Fibroblast of the conjunctiva (primary cell): Measurements from ENCODE around the gene KMT5B.

Experiments used
- DNase-seq: peaks from one replicate; pipeline ENCODE4 v3.0.0-alpha.2; 2010; ENCODE audit warnings: low read depth

KMT5B gene

DNA sequence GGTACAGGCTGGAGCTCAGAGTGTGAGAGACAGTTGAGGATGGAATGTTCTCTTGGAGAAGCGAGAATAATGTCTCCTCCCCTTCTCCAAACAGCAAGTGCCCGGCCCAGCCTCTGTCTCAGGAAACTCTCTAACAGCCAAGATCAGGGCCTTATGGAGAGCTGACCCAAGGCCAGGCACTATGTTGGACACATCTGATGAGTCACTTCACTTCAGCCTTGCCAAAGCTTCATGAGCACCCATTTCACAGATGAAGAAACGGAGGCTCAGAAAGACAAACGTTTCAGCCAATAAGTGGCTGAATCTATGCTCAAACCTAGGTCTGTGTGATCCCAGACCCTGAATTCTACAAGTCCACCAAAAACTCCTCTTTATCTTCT lies 69.8 kb downstream of the KMT5B start:
- DNase-seq = no peak

DNA sequence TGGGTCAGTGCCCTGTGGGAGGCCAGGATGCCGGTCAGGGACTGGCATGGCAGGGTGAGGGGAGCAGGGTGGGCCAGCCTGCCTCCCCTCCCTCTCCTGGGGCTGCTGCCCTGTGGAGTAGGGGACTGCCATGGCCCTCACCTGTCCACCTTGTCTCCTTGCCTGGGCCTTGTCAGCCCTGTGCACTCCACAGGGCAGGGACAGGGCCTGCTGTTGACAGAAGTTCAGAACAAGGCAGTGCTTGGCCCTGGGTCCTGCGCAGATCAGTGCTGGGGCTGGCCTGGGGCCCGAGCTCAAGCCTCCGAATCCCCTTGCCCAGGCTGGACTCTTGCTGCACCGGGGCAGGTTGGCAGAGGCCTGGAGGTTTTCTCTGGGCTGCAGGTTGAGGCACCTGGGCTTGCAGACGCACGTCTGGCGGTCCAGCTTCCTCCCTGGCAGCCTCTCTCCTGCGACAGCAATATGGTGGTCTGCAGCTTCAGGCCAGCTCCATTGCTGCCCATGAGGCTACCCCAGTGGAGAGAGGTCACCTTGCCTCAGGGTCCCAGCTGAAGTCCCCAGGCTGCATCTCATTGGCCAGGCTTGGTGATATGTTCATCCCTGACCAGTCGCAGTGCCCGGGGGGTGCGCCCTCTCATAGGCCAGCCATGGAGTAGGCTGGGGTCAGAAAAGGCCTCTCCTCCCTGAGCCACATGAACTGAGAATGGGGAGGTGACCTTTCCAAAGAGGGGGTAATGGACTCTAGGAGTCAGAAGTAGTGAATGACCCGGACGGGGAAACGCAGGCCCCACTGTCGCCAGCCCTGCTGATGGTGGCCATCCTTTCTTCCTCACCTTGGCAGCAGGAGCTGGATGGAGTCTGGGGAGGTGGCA lies 70.4 kb downstream of the KMT5B start:
- DNase-seq = no peak

GRCh38 chr11:68142028-68142412 lies 71.1 kb downstream of the KMT5B start:
- DNase-seq = no peak

DNA sequence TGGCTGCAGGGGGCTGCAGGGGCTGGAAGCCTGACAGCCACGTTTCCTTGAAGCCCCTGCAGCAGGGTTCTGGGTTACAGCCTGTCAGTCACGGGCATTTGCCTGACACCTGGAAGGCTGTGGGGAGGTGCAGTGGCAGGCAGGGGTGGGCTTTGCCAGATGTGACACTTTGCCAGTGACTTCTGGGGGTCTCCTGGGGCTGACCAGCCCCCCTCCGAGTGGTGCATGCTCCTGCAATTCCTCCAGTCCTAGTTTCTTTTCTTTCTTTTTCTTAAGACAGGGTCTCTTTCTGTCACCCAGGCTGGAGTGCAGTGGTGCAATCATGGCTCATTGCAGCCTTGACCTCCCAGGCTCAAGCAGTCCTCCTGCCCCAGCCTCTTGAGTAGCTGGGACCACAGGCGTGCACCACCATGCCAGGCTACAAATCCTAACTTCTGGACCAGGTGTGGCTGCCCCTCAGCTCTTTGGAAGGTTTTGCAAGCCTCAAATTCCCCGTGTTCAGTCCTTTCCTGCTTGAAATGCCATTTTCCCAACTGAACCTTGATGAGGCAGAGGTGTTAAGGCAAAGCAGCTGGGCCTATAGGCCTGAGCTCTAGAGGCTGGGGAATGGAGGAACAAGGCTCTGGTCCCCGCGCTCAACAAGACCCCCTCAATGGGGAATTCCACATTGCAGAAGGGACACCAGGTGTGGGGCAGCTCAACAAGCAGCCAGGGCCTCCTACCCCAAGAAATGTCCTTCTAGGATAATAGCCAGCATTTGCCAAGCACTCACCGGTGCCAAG lies 71.7 kb downstream of the KMT5B start:
- DNase-seq = no peak

DNA sequence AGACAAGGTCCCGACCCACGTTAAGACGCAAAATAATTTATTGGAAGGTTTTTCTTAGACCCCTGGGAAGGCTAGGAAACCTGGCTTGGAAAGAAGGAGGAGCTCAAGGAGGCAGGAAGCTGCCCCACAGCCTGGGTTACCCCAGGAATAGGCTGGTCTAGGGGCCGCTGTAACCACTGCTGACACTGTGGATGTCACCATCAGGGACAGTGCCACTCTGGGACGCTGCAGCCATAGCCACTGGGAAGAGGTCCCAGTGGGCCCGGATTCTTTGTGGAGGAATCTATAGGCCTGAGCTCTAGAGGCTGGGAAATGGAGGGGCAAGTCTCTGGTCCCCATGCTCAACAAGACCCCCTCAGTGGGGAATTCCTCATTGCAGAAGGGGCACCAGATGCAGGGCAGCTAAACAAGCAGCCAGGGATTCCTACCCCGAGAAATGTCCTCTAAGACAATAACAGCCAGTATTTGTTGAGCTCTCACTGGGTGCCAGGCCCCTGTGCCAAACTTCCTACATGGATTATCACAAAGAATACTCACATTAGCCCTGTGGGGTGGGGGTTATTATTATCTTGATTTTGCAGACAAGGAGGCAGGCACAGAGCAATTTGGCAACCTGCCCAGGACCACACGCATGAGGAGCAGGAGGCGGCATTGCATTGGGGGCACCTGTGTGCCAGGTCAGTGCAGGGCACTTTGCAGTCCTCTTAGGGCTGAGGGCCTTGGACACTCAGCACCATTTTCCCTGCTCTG lies 72.4 kb downstream of the KMT5B start:
- DNase-seq = no peak

- DNase-seq = no peak
Measured at GRCh38 chr11:68138237-68138636, 74.9 kb downstream of the KMT5B start.

GRCh38 chr11:68137833-68138232 lies 75.3 kb downstream of the KMT5B start:
- no peak for DNase-seq

DNA sequence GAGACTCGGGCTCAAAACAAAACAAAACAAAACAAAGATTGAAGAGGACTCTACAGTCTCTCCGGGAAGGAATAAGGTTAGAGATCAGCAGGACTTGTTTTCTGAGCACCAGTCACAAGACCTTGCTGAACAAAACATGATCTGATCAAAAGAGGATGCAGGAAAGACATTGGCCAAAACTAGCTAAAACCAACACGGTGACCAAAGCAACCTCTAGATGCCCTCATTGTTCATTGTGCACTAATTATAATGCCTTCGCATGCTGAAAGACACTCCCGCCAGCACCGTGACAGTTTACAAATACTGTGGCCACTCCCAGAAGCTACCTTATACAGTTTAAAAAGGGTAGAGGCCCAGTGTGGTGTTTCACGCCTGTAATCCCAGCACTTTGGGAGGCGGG lies 76.2 kb downstream of the KMT5B start:
- no peak for DNase-seq

DNA sequence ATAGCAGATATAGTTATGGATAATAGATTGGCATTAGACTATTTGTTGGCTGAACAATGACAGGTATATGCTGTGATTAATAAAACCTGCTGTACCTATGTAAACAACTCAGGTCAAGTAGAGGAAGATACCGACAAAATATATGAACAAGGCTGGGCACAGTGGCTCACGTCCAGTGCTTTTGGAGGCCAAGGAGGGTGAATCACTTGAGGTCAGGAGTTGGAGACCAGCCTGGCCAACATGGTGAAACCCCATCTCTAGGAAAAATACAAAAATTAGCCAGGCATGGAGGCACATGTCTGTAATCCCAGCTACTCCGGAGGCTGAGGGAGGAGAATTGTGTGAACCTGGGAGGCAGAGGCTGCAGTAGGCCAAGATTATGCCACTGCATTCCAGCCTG lies 77.9 kb downstream of the KMT5B start:
- DNase-seq = no peak

DNA sequence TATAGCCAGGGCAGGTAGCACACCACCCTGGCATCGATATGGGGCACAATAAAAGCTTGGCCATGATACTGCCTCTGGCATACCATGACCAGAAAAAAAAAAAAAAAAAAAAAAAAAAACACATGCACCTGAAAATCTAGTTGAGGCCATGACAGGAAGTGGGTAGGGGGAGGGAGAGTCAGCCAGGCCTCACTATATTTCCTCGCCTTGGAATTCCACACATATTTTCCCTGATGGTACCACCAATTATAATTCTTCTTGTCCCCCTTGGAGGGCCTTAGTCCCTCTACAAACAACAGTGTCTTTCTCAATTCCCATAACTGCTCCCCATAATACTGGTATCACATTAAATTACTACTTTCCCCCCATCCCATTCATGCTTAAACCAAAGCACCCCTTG lies 79.3 kb downstream of the KMT5B start:
- no peak for DNase-seq

DNA sequence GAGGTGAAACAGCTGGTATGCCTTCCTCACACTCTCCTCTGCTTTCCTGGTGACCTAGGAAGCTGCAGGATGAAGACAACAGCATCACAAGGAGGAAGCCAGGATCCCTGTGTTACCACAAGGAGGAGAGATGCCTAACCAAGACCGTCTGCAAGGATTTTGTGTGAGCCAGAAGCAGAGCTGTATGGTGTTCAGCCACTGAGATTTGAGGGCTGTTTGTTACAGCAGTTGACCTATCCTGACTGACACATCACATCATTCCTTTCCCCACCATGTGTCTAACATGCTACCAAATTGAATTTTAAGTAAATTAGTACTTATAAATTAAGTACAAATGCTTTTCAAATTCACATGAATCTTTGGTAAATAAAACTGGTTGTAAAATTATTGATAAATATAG lies 83.0 kb downstream of the KMT5B start:
- no peak for DNase-seq

GRCh38 chr11:68128682-68129327 lies 84.3 kb downstream of the KMT5B start:
- DNase-seq = peak; percentile 27

DNA sequence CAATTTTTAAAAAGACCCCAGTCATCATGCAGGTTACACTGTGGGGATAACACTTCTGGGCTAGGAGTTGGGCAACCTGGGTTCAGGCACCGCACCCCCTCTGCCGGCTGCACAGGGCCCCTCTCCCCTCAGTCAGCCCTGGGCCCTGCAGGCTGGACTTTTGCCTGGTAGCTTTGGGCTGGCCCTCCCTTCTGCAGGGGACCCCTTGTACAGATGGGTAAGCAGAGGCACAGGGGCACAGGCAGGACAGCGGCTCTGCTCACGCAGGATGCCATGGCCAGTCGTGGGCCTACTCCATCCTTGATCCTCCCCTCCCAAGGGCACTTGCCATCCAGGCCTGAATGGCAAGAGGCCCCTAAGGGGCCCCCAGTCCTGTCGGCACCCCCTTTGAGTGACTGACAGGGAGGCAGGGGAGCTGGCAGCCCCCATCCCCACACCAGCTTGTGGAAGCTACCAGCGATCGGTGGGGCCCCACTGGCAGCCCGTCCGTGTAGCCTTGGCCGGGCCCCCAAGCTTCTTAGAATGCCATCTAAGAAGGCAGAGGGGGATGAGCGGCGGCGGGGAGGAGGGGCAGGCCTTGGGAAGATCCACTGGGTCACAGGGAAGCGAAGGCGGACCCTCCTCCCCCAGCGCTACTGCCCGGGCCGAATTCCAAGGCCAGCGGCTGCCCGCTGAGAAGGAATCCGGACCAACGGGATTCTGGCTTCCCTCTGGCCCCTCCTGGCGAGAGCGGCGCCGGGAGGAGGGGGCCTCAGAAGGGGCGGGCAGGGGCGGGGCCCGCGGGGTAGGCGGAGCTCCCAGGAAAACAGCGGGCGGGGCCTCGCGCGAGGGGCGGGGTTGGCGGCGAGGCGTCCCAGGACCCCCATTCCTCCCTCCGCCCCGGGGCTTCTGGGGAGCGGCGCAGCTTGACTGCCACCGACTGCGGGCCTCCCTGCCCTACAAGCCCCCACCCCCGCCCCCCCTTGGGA lies 85.1 kb downstream of the KMT5B start:
- DNase-seq = peak; percentile 41

DNA sequence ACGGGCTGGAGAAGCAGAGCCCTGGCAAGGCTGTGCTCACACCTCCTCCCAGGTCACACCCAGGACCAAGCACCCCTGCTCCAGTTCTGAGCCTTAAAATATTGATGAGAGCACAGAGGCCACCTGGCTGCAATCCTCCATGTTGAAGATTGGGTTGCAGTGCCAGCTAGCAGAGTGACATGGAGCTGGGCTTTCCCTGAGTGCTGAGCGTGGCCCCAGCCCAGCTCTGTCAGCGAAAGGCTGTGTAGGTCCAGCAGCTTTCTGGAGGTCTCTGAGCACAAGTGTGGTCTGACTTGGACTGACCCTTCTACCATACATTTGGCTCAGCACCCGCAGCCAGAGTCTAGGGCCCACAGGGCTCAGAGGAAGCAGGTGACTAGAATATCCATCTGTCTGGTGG lies 87.9 kb downstream of the KMT5B start:
- no peak for DNase-seq

GRCh38 chr11:68122936-68123539 lies 90.1 kb downstream of the KMT5B start:
- no peak for DNase-seq

DNA sequence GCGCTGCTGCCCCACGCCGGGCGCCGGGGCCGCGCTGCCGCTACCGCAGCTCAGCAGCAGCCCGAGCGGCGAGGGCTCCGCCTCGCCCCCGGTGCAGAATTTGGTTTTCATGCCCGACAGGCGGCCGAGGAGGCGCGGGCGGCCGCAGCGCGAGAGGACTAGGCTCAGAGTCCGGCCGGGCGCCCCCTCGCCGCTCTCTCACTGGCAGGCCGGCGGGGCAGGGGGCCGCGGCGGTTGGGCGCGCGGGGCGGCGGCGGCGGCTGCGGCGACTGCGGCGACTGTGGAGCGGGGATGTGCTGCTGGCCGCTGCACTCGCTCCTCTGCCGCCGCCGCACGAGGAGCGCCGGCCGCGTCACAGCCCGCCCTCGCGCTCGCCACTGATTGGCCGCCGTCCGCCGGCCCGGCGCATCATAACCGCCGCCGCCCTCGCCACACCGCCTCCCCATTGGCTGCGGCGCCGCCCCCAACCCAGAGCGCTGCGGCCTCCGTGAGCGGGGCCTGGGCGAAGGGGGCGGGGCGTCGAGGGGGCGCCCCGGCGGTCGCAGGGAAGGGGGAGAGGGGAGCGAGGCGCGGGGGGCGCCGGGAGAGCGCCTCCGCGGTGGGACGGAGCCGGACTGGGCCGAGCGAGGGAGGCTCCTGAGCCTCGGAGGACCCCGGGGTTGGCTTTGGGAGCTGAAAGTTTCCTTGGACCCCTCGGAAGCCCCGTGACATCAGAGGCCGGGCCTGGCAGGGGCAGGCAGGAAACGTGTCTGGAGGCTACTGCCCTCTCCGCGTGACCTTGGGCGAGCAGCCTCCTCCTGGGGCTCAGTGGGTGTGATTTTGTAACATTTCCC lies 91.8 kb downstream of the KMT5B start, which contains the start of gene CHKA:
Gene CHKA, minus strand, starts transcription at position 322 of the 833 bp plus-strand sequence. Its CDS starts 211 bp downstream, at position 111.
- peak; percentile 58 for DNase-seq

DNA sequence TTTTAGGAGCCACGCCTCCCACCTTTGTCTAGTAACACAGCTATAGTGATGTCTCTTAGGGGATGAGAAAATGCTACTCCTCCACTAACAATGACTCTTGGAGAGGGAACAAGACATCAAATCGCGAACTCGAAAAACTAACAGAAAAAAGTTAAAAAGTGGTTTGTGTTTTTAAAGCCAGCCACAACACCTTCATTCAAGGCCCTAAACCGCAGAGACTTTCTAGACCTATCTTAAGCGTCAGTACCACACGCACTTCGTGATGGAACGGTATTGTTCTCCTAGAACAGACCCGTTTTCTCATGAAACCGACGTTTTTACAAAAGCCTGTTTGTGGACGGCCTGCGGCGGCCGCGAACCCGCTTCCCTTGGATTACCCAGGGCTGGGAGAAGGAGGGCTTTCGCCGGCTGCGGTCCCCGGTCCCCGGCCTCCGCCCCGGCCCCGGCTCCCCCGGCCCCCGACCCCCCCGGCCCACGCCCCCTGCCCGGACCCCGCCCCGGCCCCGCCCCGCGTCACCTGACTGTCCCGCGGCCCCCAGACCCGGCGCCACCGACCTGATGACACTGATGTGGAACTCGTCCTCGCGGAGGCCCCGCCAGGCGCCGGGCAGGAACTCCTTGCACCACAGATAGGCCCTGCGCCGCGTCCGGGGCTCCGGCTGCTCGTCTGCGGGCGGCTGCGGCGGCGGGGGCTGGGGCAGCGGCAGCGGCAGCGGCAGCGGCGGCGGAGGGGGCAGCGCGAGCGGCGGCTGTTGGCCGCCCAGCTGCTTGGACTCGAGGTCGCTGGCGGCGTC lies 92.6 kb downstream of the KMT5B start:
- no peak for DNase-seq

GRCh38 chr11:68118706-68119448 lies 94.2 kb downstream of the KMT5B start:
- no peak for DNase-seq
